Measurements from ENCODE around the gene TTC7B.

TTC7B gene

DNA sequence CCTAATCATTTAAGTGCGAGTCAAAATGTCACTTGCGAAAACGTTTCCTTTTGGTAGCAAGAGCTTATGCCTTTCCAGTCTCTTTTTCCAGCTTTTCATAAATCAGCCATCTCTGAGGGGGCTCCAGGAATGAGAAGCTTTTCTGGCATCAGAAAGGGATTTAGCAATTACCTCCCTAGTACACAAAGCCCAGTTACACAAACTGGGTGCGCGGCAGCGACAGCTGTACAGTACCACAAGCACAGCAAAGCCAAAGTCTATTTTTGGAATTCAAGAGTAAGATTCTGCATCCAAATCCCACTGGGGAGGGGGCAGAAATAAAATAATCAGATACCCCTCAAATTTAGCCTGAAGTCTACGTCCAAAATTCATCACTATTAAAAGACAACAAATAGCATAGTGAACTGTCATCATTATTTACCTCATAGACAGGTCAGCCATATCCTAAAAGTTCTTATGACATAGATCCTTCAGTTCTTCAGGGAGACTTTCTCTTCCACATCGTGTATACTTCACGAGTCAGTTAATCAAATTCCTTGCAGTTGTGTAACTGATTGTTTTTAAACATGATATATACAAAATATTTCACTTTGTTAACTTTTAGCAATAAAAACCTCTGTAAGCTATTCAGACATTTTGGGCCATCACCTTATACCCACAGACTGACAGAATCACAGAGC, 150.8 kb downstream of the TTC7B start:
- no peak for DNase-seq

- DNase-seq: no peak
Measured at GRCh38 chr14:90664911-90665310, 151.3 kb downstream of the TTC7B start.

GRCh38 chr14:90663680-90664079, 152.6 kb downstream of the TTC7B start:
- DNase-seq: no peak

GRCh38 chr14:90663140-90663539, 153.1 kb downstream of the TTC7B start:
- DNase-seq: no peak

GRCh38 chr14:90661866-90662265, 154.4 kb downstream of the TTC7B start:
- no peak for DNase-seq

DNA sequence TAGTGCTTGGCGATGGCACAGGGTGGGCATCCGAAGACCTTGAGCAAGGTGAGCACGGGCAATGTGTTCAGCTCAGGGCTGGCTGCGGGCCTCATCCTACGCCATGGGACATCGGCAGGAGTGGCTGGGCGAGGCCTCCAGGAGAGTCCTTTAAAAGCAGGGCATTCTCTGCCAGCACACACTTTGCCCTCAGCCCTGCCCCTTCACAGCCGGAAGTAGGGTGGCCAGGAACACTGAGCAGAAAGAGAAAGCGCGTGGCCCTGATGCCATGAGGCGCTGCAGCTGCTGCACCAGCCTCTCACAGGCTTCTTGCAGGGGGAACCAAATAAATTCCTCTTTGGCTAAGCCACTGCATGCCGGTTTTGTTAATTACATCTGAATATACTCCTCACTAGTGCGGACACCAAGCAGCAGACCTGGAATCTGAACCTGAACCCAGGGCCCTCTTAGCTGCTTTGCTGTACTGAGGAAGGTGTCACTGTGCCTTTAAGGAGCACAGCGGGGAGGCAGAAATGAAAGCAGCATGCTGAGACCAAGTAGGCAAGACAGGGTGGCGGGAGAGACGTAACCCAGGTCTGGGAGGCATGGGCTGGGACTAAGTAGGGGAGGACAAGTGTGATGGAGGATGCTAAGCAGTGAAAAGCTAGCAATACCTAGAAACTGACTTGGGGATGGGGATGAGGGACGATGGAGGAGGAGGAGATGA, 155.2 kb downstream of the TTC7B start:
- no peak for DNase-seq

- no peak for DNase-seq
Measured at GRCh38 chr14:90659156-90659555, 157.1 kb downstream of the TTC7B start.

DNA sequence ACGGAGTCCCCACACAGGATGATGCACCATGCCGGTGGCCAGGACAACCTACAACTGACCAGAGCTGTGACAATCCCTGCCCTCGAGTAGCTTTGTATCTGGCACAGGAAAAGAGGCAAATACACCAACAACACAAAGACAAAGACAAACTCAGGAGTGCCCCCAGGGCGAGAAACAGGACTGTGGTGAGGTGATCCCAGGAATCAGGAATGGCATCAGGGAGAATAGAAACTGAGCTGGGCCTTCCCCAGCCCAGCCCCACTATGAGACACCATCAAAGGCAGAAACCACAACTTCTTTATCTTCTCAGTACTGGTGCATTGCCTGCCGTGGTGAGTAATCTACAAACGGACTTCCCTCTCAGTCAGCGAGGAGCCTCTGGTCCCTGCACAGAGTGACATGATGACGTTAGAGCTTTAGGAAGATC, 157.7 kb downstream of the TTC7B start:
- DNase-seq: no peak

GRCh38 chr14:90656973-90657372, 159.3 kb downstream of the TTC7B start:
- no peak for DNase-seq

GRCh38 chr14:90655829-90656228, 160.4 kb downstream of the TTC7B start:
- no peak for DNase-seq

GRCh38 chr14:90654831-90655276, 161.4 kb downstream of the TTC7B start:
- no peak for DNase-seq

- DNase-seq: no peak
Measured at GRCh38 chr14:90652626-90653025, 163.6 kb downstream of the TTC7B start.

GRCh38 chr14:90651976-90652560, 164.2 kb downstream of the TTC7B start:
- no peak for DNase-seq

DNA sequence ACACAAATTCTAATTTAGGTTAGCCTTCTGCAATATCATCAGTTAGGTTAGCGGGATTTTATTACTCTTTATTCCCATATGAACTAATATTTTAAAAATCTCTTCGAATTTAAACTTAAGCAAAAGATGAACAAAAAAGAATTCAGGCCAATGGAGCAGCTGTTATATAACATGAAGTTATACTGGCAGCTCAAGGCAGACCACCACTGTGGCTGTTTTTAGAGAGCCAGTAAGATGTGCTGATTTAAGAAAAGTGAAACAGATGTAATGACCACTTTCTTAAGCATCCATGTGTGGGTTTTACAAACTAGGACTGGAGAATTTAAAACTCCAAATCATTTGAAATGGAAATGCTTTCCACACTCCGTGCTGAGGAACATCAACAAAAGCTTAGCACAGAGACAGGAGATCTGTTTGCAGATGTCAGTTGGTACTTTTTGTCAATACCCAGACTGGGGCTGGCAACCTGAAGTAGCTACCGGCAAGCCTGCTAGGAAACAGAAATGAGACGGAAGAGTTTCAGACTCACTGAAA, 164.9 kb downstream of the TTC7B start:
- no peak for DNase-seq

GRCh38 chr14:90649557-90650135, 166.6 kb downstream of the TTC7B start:
- DNase-seq: no peak

DNA sequence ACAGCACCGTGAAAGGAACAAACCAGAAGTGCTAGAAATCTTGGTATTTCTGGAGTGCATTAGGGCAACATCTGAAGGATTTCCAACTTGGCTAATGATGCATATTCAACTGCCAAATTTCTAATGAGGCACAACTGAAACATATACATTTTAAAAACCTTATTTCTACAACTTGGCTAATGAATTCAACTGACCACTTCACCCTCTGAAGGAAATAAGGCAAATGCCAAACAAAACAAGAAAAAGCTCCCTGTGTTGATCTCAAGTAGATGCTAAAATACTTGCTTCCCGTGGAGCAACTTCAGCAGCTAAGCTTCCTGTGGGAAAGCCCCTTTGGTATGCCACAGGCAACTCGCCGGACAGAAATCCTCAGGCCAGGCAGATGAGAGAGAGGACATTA, 167.1 kb downstream of the TTC7B start:
- DNase-seq: no peak

DNA sequence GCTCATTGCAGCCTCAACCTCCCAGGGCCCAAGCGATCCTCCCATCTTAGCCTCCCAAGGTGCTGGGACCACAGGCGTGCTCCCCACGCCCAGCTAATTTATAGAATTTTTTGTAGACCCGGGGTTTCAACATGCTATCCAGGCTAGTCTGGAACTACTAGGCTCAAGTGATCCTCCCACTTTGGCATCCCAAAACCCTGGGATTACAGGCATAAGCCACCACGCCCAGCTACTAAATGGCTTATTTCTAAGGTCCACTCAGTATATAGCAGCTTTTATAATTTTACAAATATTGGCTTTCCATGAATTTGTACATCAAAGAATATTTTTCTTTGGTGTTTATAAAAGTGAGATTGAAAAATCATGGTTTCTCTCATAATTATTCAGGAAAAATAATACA, 167.8 kb downstream of the TTC7B start:
- no peak for DNase-seq

GRCh38 chr14:90647473-90648005, 168.7 kb downstream of the TTC7B start:
- no peak for DNase-seq

- no peak for DNase-seq
Measured at GRCh38 chr14:90645842-90646443, 170.3 kb downstream of the TTC7B start.

GRCh38 chr14:90644882-90645281, 171.3 kb downstream of the TTC7B start:
- DNase-seq: no peak

- DNase-seq: no peak
Measured at GRCh38 chr14:90643982-90644670, 172.1 kb downstream of the TTC7B start.

DNA sequence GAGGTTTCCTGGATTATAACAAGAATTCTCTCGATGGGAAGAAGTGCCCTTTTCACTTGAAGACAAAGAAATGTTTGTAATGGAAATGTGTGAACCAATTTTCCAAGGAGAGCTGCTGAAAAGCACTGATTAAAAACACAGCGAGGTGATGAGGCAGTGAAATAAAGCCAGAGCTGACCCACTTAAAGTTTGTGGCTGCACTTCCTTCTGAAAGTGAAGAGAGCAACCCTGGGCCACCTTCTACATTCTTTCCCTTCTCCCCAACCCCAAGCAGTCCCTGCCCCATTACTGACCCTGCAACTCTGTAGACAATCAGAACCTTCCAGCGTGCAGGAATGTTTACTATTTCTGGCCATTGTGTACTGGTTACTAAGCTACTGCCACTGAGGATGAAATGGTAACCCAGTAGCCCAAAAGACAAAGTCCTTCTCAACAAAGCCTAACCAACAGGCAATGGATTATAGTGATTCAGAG, 173.9 kb downstream of the TTC7B start:
- no peak for DNase-seq

Data from activated naive CD4-positive, alpha-beta T cell treated with anti-CD3 and anti-CD28 coated beads, Interleukin-2, amount 50 U/mL, for 16 hours (primary cell).